Motor neuron (in vitro differentiated cells): ENCODE data around the gene TNFSF11. TPM values are rescaled to one million over a fixed set of nuclear protein-coding genes. Genes with fewer than 3 reads are reported as not detected.
A peak's percentile ranks its signal among the peaks of the same experiment; 100 is the strongest.

Experiments used
- ATAC-seq, 8 experiments: fragments of 200-7000 bp; cut with Tn5 transposase; replicated peaks in 6 of 8; 2 replicates each; pipeline ENCODE4 v1.8.0; 2021; ENCODE audit warnings: mild to moderate bottlenecking in 8 of 8, moderate library complexity in 8 of 8
- H3K27ac ChIP-seq, 2 donors: fragments of 250-450 bp; sonication (Bioruptor Pico); 2 replicates each; pipeline ENCODE4 v1.9.0; 2021; ENCODE audit warnings: antibody characterized with exemption in 2 of 2, mild to moderate bottlenecking in 2 of 2, moderate library complexity in 1 of 2
- H3K4me1 ChIP-seq, 2 donors: fragments of 250-450 bp; sonication (Bioruptor Pico); replicated peaks in 1 of 2; 2 replicates each; pipeline ENCODE4 v1.6.1; 2021; ENCODE audit warnings: antibody characterized with exemption in 2 of 2, mild to moderate bottlenecking in 2 of 2, moderate library complexity in 1 of 2
- H3K4me3 ChIP-seq, 5 donors: fragments of 250-450 bp; sonication (Bioruptor Pico); 2 replicates each; pipeline ENCODE4 v1.9.0; 2021; ENCODE audit warnings: antibody characterized with exemption in 5 of 5, mild to moderate bottlenecking in 5 of 5, moderate library complexity in 4 of 5
- WGBS, 10 experiments: fragments of 450-650 bp; shearing (Covaris generic); methylation state at CpG; one replicate each; pipeline ENCODE4 v1.0.0; 2022; 5-methylcytosine and 5-hydroxymethylcytosine counted together
- in situ Hi-C, 9 experiments: fragments of 400-800 bp; cut with MboI; loops; one replicate each; pipeline ENCODE4 v1.15.0; 2021; ENCODE audit warnings: low sequenced_read_pairs in 9 of 9, low pct_unique_long_range_greater_than_20kb in 2 of 9; ENCODE audit not compliant: unreplicated experiment in 9 of 9
- total RNA-seq, 8 experiments: library from RNA; unstranded; fragments of 300-600 nt; gene quantifications; 2 replicates each; pipeline versions ENCODE4 v1.2.3 to v1.2.4, GENCODE V29; 2022

Gene TNFSF11, protein sequence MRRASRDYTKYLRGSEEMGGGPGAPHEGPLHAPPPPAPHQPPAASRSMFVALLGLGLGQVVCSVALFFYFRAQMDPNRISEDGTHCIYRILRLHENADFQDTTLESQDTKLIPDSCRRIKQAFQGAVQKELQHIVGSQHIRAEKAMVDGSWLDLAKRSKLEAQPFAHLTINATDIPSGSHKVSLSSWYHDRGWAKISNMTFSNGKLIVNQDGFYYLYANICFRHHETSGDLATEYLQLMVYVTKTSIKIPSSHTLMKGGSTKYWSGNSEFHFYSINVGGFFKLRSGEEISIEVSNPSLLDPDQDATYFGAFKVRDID
- under 1 TPM in 5 of 8 experiments, not detected in 3; 0.16 to 0.50 (median 0.28) TPM for total RNA-seq

DNA sequence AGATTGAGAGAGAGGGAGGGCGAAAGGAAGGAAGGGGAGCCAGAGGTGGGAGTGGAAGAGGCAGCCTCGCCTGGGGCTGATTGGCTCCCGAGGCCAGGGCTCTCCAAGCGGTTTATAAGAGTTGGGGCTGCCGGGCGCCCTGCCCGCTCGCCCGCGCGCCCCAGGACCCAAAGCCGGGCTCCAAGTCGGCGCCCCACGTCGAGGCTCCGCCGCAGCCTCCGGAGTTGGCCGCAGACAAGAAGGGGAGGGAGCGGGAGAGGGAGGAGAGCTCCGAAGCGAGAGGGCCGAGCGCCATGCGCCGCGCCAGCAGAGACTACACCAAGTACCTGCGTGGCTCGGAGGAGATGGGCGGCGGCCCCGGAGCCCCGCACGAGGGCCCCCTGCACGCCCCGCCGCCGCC, at the start of gene TNFSF11:
Gene TNFSF11 (plus strand): TSS at position 142 of the 400 bp plus-strand sequence. CDS start 152 bp downstream, at position 294.
- Histone ChIP-seq H3K27ac (no peak within 1 kb of the TSS), H3K4me1 (no peaks in the 10 kb centered on the region), H3K4me3 (peak within 1 kb of the TSS in 3 of 5 donors; percentile 8 to 20 (median 15))
- ATAC-seq = peak in 1 of 8 experiments; percentile 64
- 11 to 56% methylated on average over 4 to 7 of the region's 39 CpGs; no CpG with 5 or more reads in 8 of the 10 experiments for whole genome bisulfite sequencing, 10 experiments
- in situ Hi-C loops = no loop called here

DNA sequence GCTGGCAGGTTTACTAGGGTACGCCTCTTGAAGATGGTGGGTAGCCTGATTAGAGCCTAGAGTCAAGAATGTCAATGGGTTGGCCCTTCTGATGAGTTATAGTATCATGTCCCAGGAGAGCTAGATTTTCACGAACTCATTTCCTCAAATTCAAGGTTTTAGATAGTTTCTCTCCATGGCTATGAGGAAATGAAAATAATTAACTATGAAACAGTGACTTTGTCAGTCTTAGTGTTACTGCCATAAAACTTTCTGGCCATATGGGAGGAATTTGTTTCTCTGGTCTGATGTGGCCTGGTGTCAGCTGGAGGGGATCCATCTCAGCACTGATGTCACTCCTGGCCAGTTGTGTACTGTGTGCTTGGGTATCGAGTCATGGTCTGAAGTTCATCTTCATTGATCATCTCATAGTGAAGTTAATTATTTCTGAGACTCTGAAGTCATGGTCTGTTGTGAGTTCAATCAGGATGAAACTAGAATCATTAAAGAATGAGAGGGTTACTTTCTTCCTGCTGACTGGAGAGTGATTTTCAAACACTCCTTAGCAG, 49.4 kb upstream of the TNFSF11 start:
- no peak overlapping the region for H3K27ac ChIP-seq
- ATAC-seq = peak in 1 of 8 experiments; percentile 31
- in situ Hi-C loops = no loop called here
- H3K4me3 ChIP-seq = no peak overlapping the region
- WGBS, 10 experiments = 0 to 100% (median 77%) methylated on average over 1 to 3 of the region's 3 CpGs; no CpG with 5 or more reads in 3 of the 10 experiments
- H3K4me1 ChIP-seq = no peaks in the 10 kb centered on the region

DNA sequence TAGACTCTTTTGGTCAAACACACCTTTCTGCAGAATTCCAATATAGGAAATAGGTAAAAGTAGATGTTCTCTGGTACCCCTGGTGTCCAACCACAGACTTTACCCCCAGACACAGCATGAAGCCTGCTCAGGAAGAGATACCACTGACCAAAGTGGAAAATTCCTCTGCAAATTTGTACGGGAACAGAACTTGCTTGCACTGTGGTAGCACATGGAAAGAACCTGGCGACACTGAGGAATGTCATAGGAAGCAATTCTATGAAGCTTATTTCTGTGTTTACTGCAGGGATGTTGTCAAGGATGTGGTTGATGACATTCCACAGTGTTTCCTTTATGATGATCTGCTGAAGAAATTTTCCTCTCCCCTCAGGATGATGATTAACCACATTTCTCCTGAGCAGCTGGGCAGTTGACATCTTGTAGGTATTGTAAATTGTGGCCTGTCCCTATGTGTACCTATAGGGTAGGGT, 48.9 kb upstream of the TNFSF11 start:
- Histone ChIP-seq H3K4me3 (no peak overlapping the region), H3K4me1 (no peaks in the 10 kb centered on the region), H3K27ac (no peak overlapping the region)
- in situ Hi-C loops = no loop called here
- no peak for ATAC-seq
- WGBS, 10 experiments = 0 to 100% (median 91%) methylated on average over 1 to 2 of the region's 2 CpGs; no CpG with 5 or more reads in 4 of the 10 experiments

DNA sequence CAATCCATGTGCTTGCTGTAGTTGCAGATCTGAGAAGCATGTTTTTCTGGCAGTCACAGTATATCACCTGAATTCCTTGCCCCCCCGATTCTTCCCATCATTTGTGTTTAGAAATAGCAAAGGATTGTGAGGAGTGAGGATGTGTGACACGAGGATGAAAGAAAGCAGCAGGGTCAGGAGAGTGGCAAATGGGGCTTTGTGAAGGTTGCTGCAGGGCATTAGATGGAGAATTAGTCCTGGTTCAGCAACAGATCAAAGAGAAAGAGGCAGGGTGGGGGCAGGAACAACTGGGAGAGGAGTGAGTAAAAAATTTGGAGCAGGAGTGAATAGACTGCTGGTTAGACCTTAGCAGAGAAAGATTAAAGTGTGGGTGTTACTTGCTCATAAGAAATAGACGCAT, 47.7 kb upstream of the TNFSF11 start:
- Histone ChIP-seq H3K4me1 (no peaks in the 10 kb centered on the region), H3K27ac (no peak overlapping the region), H3K4me3 (no peak overlapping the region)
- in situ Hi-C loops = no loop called here
- 0 to 100% (median 43%) methylated on average over 1 to 3 of the region's 3 CpGs; no CpG with 5 or more reads in 3 of the 10 experiments for WGBS, 10 experiments
- peak in 3 of 8 experiments; percentile 38 to 68 (median 39) for ATAC-seq

DNA sequence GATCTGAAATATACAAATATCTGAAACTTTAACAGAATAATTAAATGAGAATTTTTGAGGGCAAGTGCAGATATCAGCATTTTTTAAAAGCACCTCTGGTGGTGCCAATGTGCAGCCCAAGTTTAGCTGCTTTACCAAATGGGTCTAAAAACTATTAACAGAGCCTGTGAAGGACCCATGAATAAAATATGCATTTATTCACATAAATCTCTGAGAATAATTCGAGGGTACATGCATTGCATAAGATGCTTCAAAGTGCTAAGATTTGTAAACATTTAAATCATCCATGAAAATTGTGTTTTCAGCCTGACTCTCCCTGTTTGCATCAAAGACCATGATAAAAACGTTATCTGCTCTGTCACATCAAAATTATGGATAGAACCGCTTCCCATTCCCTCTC, 47.1 kb upstream of the TNFSF11 start:
- in situ Hi-C loops = no loop called here
- WGBS, 10 experiments = 0 to 83% (median 48%) methylated on average over 1 to 3 of the region's 3 CpGs
- peak in 3 of 8 experiments; percentile 46 to 83 (median 66) for ATAC-seq

DNA sequence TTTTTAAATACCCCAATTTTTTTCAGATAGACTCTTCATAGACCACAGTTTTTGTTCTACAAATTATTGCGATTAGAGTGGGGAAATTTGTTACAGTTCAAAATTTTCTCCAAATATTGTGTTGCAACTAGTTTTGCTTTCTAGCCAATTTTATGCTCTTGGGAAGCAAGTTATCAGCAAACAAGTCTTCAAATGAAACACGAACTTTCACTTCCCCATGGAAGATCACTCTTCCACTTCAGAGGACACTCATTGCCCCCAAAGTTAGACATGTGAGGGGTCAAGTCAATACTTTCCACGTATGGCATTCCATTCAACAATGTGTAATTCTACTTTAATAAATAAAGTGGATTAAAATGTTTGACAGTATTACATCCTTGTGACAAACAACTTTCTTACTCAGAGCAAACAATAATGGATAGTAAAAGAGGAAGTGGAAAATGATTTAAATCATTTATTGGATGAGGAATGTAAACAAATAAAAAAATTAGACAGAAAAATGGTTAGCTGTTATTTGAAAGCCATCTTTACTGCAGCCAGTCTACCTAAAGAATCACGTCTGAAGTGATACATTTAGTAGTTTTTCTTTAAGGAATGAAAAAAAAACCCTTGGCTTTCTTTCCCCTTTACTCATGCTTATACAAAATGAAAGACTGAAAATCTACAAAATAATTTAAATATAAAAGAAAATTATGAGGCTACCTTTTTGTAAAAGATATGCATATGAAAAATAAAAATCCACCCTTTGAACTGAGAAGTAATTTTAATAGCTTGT, 41.2 kb upstream of the TNFSF11 start:
- ATAC-seq = no peak
- H3K4me3 ChIP-seq = no peak overlapping the region
- in situ Hi-C loops = no loop called here
- WGBS, 10 experiments = 9 to 87% (median 63%) methylated on average over 1 to 4 of the region's 4 CpGs
- H3K4me1 ChIP-seq = no peaks in the 10 kb centered on the region
- H3K27ac ChIP-seq = no peak overlapping the region

More for the DNA sequence above, 47.1 kb upstream of the TNFSF11 start:
- no peak overlapping the region for H3K27ac ChIP-seq
- H3K4me1 ChIP-seq = no peaks in the 10 kb centered on the region
- no peak overlapping the region for H3K4me3 ChIP-seq

DNA sequence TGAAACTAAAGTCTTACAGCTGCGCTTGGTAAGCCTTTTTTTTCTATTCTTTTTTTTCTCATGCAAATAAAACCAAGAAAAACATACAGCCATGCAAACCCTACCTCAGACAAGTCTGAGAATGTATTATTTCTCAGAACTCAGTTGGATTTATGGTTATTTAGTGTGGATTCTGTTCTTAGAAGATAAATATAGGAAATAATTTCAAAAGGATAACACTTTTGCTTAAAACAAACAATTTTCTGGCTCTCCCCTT, 40.7 kb upstream of the TNFSF11 start:
- H3K27ac ChIP-seq = no peak overlapping the region
- H3K4me1 ChIP-seq = no peaks in the 10 kb centered on the region
- in situ Hi-C loops = no loop called here
- WGBS, 10 experiments = 29 to 100% (median 88%) methylated on average over 1 of the region's 1 CpG; no CpG with 5 or more reads in 1 of the 10 experiments
- no peak overlapping the region for H3K4me3 ChIP-seq
- no peak for ATAC-seq

DNA sequence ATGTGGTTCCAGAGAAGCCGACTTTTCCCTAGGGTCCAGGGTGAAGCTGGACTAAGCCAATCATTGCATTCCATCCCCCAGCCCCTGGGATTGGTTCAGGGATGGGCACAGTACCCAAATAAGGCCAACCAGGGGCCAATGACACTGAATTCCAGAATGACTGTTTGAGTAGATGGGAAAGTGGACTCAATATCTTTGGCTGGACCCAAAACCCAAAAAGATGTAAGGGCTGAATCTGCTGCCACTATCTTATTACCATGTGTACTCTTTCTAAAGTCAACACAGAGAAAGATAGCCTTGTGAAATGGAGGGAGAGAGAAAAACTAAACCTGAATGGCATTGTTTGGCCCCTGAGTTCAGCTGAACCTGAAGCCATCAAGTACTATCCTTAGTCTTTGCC, 39.2 kb upstream of the TNFSF11 start:
- Histone ChIP-seq H3K4me1 (no peaks in the 10 kb centered on the region), H3K27ac (no peak overlapping the region), H3K4me3 (no peak overlapping the region)
- ATAC-seq = no peak
- in situ Hi-C loops = no loop called here
- 13 to 100% (median 83%) methylated on average over 1 of the region's 1 CpG; no CpG with 5 or more reads in 5 of the 10 experiments for WGBS, 10 experiments

DNA sequence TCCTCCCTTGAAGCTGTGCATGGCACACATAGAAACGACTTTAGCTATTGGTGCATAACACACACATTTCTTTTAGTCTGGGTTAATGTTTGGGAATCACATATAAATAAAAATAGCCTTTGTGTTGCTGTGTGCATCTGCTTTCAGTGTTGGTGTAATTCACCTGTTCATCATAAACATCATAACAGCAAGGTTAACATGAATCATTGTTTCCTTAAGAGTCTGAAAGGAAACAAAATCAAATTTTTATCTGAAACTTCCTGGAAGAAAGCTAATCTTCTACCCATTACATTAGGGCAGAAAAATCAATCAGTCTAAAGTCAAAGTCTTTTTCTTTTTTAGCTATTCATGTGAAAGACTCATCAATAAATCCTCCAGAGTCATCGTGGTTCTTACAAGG, 35.0 kb upstream of the TNFSF11 start:
- 0 to 81% (median 42%) methylated on average over 1 to 2 of the region's 2 CpGs for WGBS, 10 experiments
- no peak overlapping the region for H3K27ac ChIP-seq
- no peak for ATAC-seq
- no peak overlapping the region for H3K4me3 ChIP-seq
- in situ Hi-C loops = no loop called here
- no peaks in the 10 kb centered on the region for H3K4me1 ChIP-seq

DNA sequence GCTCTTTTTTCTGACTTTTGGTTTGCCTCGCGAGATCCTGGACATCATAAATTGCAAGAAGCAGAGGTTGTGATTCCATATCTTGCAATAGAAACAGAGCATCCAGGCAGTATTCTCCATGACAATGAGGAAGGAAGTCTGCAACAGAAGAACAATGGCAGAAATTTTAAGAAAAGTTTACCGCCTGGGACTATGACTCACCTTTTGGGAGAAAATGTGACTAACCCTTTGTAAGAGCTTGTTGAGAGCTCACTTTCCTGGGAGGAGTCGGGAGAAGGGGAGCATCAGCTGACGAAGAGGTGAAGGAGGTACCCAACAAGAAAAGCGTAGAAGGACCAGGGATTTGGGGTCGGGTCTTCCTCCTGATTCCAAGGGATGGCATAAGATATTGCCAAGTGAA, 34.3 kb upstream of the TNFSF11 start:
- no peaks in the 10 kb centered on the region for H3K4me1 ChIP-seq
- H3K4me3 ChIP-seq = no peak overlapping the region
- H3K27ac ChIP-seq = no peak overlapping the region
- WGBS, 10 experiments = 23 to 100% (median 77%) methylated on average over 2 to 7 of the region's 7 CpGs
- ATAC-seq = no peak
- in situ Hi-C loops = no loop called here

DNA sequence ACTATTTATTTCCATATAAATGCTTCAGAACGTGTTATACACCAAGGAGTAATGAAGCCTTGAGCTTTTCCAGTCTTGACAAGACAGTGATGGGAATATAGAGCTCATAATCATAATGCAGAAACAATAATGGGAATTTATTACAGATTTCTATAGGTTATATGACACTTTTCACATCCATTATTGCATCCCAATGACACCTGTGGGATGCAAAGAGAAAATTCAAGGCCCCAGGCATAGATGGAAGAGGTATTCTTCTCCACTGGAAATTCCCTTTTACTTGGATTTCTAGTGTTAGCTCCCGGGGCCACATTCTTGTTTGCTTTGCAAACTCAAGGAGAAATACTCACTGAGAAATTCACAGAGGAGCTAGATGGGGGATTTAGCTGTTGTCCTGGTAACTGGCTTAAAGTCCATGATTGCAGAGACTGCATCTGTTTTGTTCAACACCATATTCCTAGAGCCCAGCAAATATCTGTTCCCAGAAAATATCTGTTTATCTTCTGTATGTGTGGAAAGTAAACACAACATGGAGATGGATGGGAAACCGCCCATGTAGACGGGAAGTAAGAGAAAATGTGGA, 30.6 kb upstream of the TNFSF11 start:
- in situ Hi-C loops = no loop called here
- H3K27ac ChIP-seq = no peak overlapping the region
- WGBS, 10 experiments = 0 to 90% (median 49%) methylated on average over 1 to 4 of the region's 4 CpGs; no CpG with 5 or more reads in 2 of the 10 experiments

DNA sequence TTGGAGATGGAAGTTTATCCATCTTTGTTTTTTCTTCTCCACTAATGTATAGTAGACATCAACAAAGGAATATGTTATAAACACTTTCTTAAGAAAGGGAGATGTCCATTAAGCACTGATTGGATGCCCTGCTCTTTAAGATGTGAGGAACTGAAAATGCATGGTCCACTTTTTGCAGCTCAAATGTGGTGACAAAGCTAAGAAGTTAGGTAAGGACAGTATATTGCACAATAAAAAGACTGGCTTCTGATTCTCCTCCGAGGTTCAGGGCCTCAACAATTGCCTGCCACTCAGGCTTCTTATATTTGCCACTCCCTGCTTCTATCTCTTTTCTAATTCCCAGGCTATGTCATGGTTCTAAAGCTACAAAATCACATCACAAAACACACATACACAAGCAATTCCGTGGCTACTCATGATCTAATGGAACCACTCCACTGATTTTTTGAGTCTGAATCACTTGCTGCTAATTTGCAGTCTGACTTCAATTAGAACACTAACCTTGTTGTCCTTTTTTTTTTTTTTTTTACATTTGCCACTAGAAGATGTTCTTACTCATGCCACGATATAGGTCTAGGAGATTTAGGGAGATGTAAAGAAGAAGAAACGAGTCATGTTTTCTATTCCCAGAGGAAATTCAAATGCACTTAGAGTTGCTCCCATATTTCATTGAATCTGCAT, 29.6 kb upstream of the TNFSF11 start:
- H3K4me3 ChIP-seq = no peak overlapping the region
- 4 to 77% (median 39%) methylated on average over 2 to 4 of the region's 4 CpGs; no CpG with 5 or more reads in 2 of the 10 experiments for WGBS, 10 experiments
- no peak overlapping the region for H3K27ac ChIP-seq
- H3K4me1 ChIP-seq = peaks cover 0 to 4% of the 10 kb centered on the region in 2 donors
- peak in 3 of 8 experiments; percentile 22 to 53 (median 45) for ATAC-seq
- in situ Hi-C loops = no loop called here

More for the DNA sequence above, 30.6 kb upstream of the TNFSF11 start:
- H3K4me1 ChIP-seq = no peaks in the 10 kb centered on the region
- ATAC-seq = peak in 1 of 8 experiments; percentile 68
- H3K4me3 ChIP-seq = no peak overlapping the region
